ENCODE results near the gene RAET1L. TPM values are rescaled to one million over a fixed set of nuclear protein-coding genes. Genes with fewer than 3 reads are reported as not detected.
A peak's percentile ranks its signal among the peaks of the same experiment; 100 is the strongest.

Gene RAET1L
- total RNA-seq, 1 donor from 2014 or later, result not detected

DNA sequence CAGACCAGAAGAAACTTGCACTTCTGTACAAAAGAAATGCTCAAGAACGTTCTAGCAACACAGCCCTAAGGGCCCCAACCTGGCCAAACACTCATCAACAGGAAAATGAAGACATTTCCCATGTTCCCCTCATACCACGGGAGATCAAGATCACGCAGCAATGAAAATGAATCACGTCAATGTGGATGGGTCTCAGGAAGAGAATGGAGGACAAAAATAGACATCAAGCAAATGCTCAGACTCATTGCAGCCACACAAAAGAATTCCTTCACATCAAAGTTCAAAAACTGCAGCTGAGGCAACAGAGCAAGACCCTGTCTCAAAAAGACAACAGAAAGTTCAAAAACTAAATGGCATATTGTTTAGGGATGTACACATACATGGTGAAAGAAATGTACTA lies 25.5 kb upstream of the RAET1L start:
- ATAC-seq (no peak), DNase-seq (no peak)
- no peak overlapping the region for H3K4me3 ChIP-seq
- no peak overlapping the region for H3K27ac ChIP-seq
- H3K36me3 ChIP-seq, result no peaks in the 10 kb centered on the region
- intact Hi-C loops (cut with DNase I), result no loop called here
- H3K9me3 ChIP-seq, result no peaks in the 10 kb centered on the region
- peaks cover 15% of the 10 kb centered on the region for H3K27me3 ChIP-seq
- H3K4me1 ChIP-seq, result no peaks in the 10 kb centered on the region
- TF ChIP-seq, protein P1, sequence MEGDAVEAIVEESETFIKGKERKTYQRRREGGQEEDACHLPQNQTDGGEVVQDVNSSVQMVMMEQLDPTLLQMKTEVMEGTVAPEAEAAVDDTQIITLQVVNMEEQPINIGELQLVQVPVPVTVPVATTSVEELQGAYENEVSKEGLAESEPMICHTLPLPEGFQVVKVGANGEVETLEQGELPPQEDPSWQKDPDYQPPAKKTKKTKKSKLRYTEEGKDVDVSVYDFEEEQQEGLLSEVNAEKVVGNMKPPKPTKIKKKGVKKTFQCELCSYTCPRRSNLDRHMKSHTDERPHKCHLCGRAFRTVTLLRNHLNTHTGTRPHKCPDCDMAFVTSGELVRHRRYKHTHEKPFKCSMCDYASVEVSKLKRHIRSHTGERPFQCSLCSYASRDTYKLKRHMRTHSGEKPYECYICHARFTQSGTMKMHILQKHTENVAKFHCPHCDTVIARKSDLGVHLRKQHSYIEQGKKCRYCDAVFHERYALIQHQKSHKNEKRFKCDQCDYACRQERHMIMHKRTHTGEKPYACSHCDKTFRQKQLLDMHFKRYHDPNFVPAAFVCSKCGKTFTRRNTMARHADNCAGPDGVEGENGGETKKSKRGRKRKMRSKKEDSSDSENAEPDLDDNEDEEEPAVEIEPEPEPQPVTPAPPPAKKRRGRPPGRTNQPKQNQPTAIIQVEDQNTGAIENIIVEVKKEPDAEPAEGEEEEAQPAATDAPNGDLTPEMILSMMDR (IDR thresholded peaks at IDR 0.05), result no peak

DNA sequence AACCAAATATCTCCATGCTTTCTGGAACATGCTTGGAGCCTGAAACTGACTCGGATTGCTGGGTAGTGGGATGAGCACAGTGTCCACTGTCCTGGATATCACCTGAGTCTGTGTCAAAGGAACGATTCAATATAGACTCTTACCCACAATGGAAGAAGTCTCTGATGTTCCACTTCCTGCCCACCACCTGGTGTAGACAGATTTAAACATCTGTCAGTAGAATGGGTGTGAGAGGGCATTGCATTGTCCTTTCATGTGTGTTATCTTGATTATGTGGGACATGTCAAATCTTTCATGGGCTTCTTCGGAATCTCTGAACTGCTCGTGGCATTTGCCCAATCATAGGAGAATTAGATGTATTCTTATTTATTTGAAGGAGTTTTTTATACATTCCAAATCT lies 22.8 kb upstream of the RAET1L start:
- Histone ChIP-seq H3K9me3 (no peaks in the 10 kb centered on the region), H3K4me3 (no peak overlapping the region), H3K36me3 (no peaks in the 10 kb centered on the region), H3K27me3 (peaks cover 6% of the 10 kb centered on the region), H3K4me1 (no peaks in the 10 kb centered on the region), H3K27ac (no peak overlapping the region)
- TF ChIP-seq, protein P1 (IDR thresholded peaks at IDR 0.05), result no peak
- intact Hi-C loops (cut with DNase I), result no loop called here
- ATAC-seq (no peak), DNase-seq (no peak)

DNA sequence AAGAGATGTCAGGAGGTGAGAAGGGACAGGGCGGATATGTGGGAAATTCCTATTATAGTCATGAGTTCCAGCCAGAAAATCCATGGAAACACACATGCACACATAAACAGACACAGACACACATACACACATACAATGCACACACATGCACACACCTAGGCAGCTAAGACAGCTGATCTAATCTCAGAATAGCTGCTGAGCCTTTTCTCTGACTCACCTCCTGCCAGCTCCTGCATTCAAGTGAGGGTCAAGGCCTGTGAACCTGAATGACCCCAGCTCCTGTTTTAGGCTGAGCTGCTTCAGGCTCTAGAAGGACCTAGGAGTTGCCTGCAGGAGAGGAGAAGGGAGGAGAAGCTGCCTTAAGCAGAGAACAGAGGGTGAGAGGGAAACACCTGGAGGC lies 21.6 kb upstream of the RAET1L start:
- DNase-seq (no peak), ATAC-seq (no peak)
- H3K4me1 ChIP-seq, result no peaks in the 10 kb centered on the region
- H3K27me3 ChIP-seq, result peaks cover 6% of the 10 kb centered on the region
- intact Hi-C loops (cut with DNase I), result no loop called here
- H3K36me3 ChIP-seq, result no peaks in the 10 kb centered on the region
- no peak overlapping the region for H3K4me3 ChIP-seq
- TF ChIP-seq, protein P1 (IDR thresholded peaks at IDR 0.05), result no peak
- no peak overlapping the region for H3K27ac ChIP-seq
- no peaks in the 10 kb centered on the region for H3K9me3 ChIP-seq

DNA sequence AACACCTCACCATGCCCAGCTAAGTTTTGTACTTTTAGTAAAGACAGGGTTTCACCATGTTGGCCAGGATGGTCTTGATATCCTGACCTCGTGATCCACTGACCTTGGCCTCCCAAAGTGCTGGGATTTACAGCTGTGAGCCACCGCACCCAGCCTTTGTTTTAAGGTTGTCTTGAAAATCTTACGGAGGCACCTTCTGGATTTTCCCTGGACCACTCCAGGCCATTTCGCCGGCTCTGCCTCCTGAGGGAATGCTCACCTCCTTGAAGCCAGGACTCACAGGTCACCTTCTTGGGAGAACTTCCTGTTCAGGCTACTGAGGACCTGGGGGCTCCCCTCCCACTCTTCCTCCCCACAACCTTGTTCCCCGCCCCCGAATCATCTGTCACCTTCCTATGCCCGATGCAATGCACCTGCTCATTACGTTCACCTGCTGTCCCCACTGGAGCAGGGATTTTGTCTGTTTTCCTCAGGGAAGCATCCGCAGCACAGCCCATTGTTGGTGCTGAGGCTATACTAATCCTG lies 19.4 kb upstream of the RAET1L start:
- H3K27ac ChIP-seq, result no peak overlapping the region
- H3K4me1 ChIP-seq, result no peaks in the 10 kb centered on the region
- TF ChIP-seq, protein P1 (IDR thresholded peaks at IDR 0.05), result no peak
- H3K36me3 ChIP-seq, result no peaks in the 10 kb centered on the region
- no peak for ATAC-seq
- H3K9me3 ChIP-seq, result no peaks in the 10 kb centered on the region
- intact Hi-C loops (cut with DNase I), result no loop called here
- H3K4me3 ChIP-seq, result no peak overlapping the region
- no peak for DNase-seq
- peaks cover 16% of the 10 kb centered on the region for H3K27me3 ChIP-seq

DNA sequence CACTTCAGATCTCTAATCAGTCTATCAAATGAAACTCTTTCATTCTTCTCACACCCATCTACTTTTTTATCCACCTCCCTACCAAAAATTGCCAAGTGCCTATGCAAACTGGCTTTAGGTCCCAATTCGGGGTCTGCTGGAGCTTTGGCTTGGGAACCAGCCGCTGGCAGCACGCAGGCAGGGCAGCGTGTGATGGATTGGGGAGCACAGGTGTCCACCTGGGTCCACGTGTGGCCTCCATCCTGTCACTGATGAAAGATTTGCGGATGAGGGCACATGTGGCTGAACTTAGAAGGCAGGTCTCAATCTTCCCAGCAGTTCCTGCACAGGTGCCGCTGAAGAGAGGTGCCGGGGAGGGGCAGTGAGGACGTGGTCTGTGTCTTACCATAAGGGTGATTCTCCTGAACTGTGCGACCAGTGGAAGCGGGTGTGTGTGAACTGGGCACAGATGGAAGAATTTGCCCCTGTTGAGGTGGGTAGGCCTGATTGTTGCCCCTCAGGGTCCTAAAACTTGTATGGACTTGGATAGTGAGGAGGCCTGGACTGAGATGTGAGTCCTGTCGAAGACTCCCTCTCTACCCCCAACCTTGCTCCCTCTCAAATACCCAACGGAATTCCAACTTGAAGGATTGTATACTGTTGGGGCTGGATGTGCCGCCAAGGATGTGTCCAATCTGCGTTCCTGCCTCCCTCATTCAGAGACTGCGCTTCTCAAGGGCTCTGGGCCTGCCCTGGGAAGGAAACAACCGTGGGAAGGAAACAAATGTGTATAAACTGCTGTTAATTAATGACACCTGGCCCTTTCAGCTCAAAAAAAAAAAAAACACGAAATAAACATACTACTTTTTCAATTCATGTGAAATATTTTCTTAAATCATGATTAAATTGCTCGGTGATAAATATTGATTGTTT lies 18.4 kb upstream of the RAET1L start:
- no peak overlapping the region for H3K27ac ChIP-seq
- DNase-seq (no peak), ATAC-seq (peak; percentile 23)
- H3K36me3 ChIP-seq, result no peaks in the 10 kb centered on the region
- no peaks in the 10 kb centered on the region for H3K9me3 ChIP-seq
- TF ChIP-seq, protein P1 (IDR thresholded peaks at IDR 0.05), result no peak
- H3K27me3 ChIP-seq, result peaks cover 26% of the 10 kb centered on the region
- no peaks in the 10 kb centered on the region for H3K4me1 ChIP-seq
- intact Hi-C loops (cut with DNase I), result no loop called here
- H3K4me3 ChIP-seq, result no peak overlapping the region
